Fibroblast of upper back skin (primary cell): ENCODE results near the gene CSRP3.
A peak's percentile ranks its signal among the peaks of the same experiment; 100 is the strongest.

ENCODE experiments used
- DNase-seq: peaks from one replicate; pipeline ENCODE4 v3.0.0-alpha.2; 2013

The CSRP3 gene

GRCh38 chr11:19201737-19202605, at the start of gene CSRP3:
Gene CSRP3 (minus strand): TSS chr11:19201983. CDS start chr11:19192448, 9,535 bp downstream.
- peak; percentile 28 for DNase-seq

GRCh38 chr11:19251577-19251976, 49.8 kb upstream of the CSRP3 start:
- DNase-seq = no peak

- no peak for DNase-seq
Measured at GRCh38 chr11:19246816-19247215, 45.0 kb upstream of the CSRP3 start.

GRCh38 chr11:19245351-19245750, 43.6 kb upstream of the CSRP3 start:
- DNase-seq = no peak

GRCh38 chr11:19244621-19245020, 42.8 kb upstream of the CSRP3 start:
- DNase-seq = no peak

- DNase-seq = no peak
Measured at GRCh38 chr11:19244084-19244483, 42.3 kb upstream of the CSRP3 start.

- no peak for DNase-seq
Measured at GRCh38 chr11:19243613-19244012, 41.8 kb upstream of the CSRP3 start.

GRCh38 chr11:19243143-19243542, 41.4 kb upstream of the CSRP3 start:
- DNase-seq = no peak

GRCh38 chr11:19242179-19242932, 40.6 kb upstream of the CSRP3 start:
- no peak for DNase-seq

- DNase-seq = no peak
Measured at GRCh38 chr11:19241260-19242178, 39.7 kb upstream of the CSRP3 start.

- DNase-seq = peak; percentile 94
Measured at GRCh38 chr11:19240420-19241259, 38.9 kb upstream of the CSRP3 start, which contains the start of gene E2F8. Gene E2F8 (minus strand): TSS chr11:19240945. CDS start chr11:19240121, 824 bp downstream.

GRCh38 chr11:19239039-19239438, 37.3 kb upstream of the CSRP3 start:
- DNase-seq = no peak

- DNase-seq = no peak
Measured at GRCh38 chr11:19237813-19238212, 36.0 kb upstream of the CSRP3 start.

- no peak for DNase-seq
Measured at GRCh38 chr11:19237381-19237780, 35.6 kb upstream of the CSRP3 start.

- DNase-seq = no peak
Measured at GRCh38 chr11:19234231-19234817, 32.5 kb upstream of the CSRP3 start.

- peak; percentile 86 for DNase-seq
Measured at GRCh38 chr11:19232910-19233503, 31.2 kb upstream of the CSRP3 start.

GRCh38 chr11:19229671-19230070, 27.9 kb upstream of the CSRP3 start:
- DNase-seq = no peak

- DNase-seq = no peak
Measured at GRCh38 chr11:19228968-19229367, 27.2 kb upstream of the CSRP3 start.

GRCh38 chr11:19226378-19227195, 24.8 kb upstream of the CSRP3 start:
- no peak for DNase-seq

- DNase-seq = no peak
Measured at GRCh38 chr11:19225581-19225980, 23.8 kb upstream of the CSRP3 start.
